Measurements from ENCODE around the gene KLHL29.

The KLHL29 gene

GRCh38 chr2:23561544-23561943 lies 176.6 kb downstream of the KLHL29 start:
- DNase-seq = no peak

GRCh38 chr2:23562143-23562542 lies 177.2 kb downstream of the KLHL29 start:
- DNase-seq = no peak

- DNase-seq = no peak
These were observed 178.2 kb downstream of the KLHL29 start for GRCh38 chr2:23563151-23563550.

GRCh38 chr2:23563673-23564614 lies 179.0 kb downstream of the KLHL29 start:
- no peak for DNase-seq

GRCh38 chr2:23564615-23564960 lies 179.6 kb downstream of the KLHL29 start:
- no peak for DNase-seq

- DNase-seq = no peak
These were observed 180.4 kb downstream of the KLHL29 start for GRCh38 chr2:23565374-23565773.

- no peak for DNase-seq
These were observed 180.8 kb downstream of the KLHL29 start for GRCh38 chr2:23565814-23566213.

- peak; percentile 32 for DNase-seq
These were observed 181.5 kb downstream of the KLHL29 start for GRCh38 chr2:23566241-23567142.

- no peak for DNase-seq
These were observed 182.3 kb downstream of the KLHL29 start for GRCh38 chr2:23567161-23567756.

- DNase-seq = no peak
These were observed 183.2 kb downstream of the KLHL29 start for GRCh38 chr2:23568211-23568610.

GRCh38 chr2:23568626-23569190 lies 183.7 kb downstream of the KLHL29 start:
- no peak for DNase-seq

GRCh38 chr2:23569761-23570365 lies 184.9 kb downstream of the KLHL29 start:
- DNase-seq = no peak

- no peak for DNase-seq
These were observed 186.1 kb downstream of the KLHL29 start for GRCh38 chr2:23571085-23571484.

GRCh38 chr2:23571527-23572282 lies 186.7 kb downstream of the KLHL29 start:
- DNase-seq = no peak

GRCh38 chr2:23574919-23575654 lies 190.1 kb downstream of the KLHL29 start:
- no peak for DNase-seq

GRCh38 chr2:23578964-23579671 lies 194.1 kb downstream of the KLHL29 start:
- no peak for DNase-seq

GRCh38 chr2:23579674-23580073 lies 194.7 kb downstream of the KLHL29 start:
- DNase-seq = no peak

- DNase-seq = no peak
These were observed 198.5 kb downstream of the KLHL29 start for GRCh38 chr2:23583467-23583866.

GRCh38 chr2:23584054-23584745 lies 199.2 kb downstream of the KLHL29 start:
- DNase-seq = no peak

Measured in activated T-cell treated with anti-CD3 and anti-CD28 coated beads, Interleukin-2, amount 50 U/mL, for 1 hour (primary cell).